Neural cell (in vitro differentiated cells): ENCODE measurements around the gene P2RY11. TPM values are rescaled to one million over a fixed set of nuclear protein-coding genes. Genes with fewer than 3 reads are reported as not detected.

Source experiments
- H2AFZ ChIP-seq: fragments of 200-600, 300-800 bp; sonication (generic), shearing (Covaris generic); 2 replicates; pipeline ENCODE4 v1.6.0; 2014; ENCODE audit warnings: low read depth, mild to moderate bottlenecking, antibody characterized with exemption, low read length, moderate library complexity
- H3F3A ChIP-seq: fragments of 200-600 bp; shearing (Covaris generic); 2 replicates; pipeline ENCODE4 v1.6.1; 2016; ENCODE audit warnings: mild to moderate bottlenecking, moderate library complexity, mixed read lengths, antibody characterized with exemption, low read length; ENCODE audit not compliant: insufficient read depth, poor library complexity, severe bottlenecking
- H3K27ac ChIP-seq: fragments of 200-600, 300-800 bp; sonication (generic), shearing (Covaris generic); 2 replicates; pipeline ENCODE4 v1.5.1; 2014; ENCODE audit warnings: mild to moderate bottlenecking, low read length, moderate library complexity
- H3K27me3 ChIP-seq: fragments of 300-800, 200-600 bp; sonication (generic), shearing (Covaris generic); 2 replicates; pipeline ENCODE4 v1.6.0; 2014; ENCODE audit warnings: mild to moderate bottlenecking, low read depth, low read length, moderate library complexity; ENCODE audit not compliant: insufficient read depth
- H3K36me3 ChIP-seq: fragments of 300-800, 200-600 bp; sonication (generic), shearing (Covaris generic); 2 replicates; pipeline ENCODE4 v1.5.1; 2014; ENCODE audit warnings: mild to moderate bottlenecking, antibody characterized with exemption, low read length, moderate library complexity; ENCODE audit not compliant: insufficient read depth
- H3K4me2 ChIP-seq: fragments of 300-800, 200-600 bp; sonication (generic), shearing (Covaris generic); 2 replicates; pipeline ENCODE4 v1.6.0; 2014; ENCODE audit warnings: mild to moderate bottlenecking, low read length
- H3K4me3 ChIP-seq: fragments of 300-800, 200-600 bp; sonication (generic), shearing (Covaris generic); 2 replicates; pipeline ENCODE4 v1.5.1; 2014; ENCODE audit warnings: mild to moderate bottlenecking, low read length, moderate library complexity
- H3K79me2 ChIP-seq: fragments of 200-600 bp; shearing (Covaris generic); replicated peaks from 2 replicates; pipeline ENCODE4 v1.6.0; 2014; ENCODE audit warnings: mild to moderate bottlenecking, low read length, moderate library complexity; ENCODE audit not compliant: insufficient read depth
- H3K9ac ChIP-seq: fragments of 300-800, 200-600 bp; sonication (generic), shearing (Covaris generic); 2 replicates; pipeline ENCODE4 v1.6.1; 2016; ENCODE audit warnings: mild to moderate bottlenecking, low read length, mixed read lengths
- H3K9me2 ChIP-seq: fragments of 200-600 bp; shearing (Covaris generic); 2 replicates; pipeline ENCODE4 v1.6.1; 2016; ENCODE audit warnings: mild to moderate bottlenecking, low read length, mixed read lengths; ENCODE audit not compliant: insufficient read depth
- H3K9me3 ChIP-seq: fragments of 200-600, 300-800 bp; sonication (generic), shearing (Covaris generic); 2 replicates; pipeline ENCODE4 v1.6.1; 2016; ENCODE audit warnings: mild to moderate bottlenecking, mixed run types, low read length, moderate library complexity, mixed read lengths
- H4K20me1 ChIP-seq: fragments of 200-600 bp; shearing (Covaris generic); 2 replicates; pipeline ENCODE4 v1.6.1; 2016; ENCODE audit warnings: mild to moderate bottlenecking, mixed run types; ENCODE audit not compliant: insufficient read depth
- CTCF ChIP-seq: fragments of 450-650 bp; IDR thresholded peaks from 2 replicates; pipeline ENCODE4 v1.5.1; 2014; ENCODE audit warnings: antibody characterized with exemption, mild to moderate bottlenecking, moderate library complexity; ENCODE audit not compliant: poor library complexity, severe bottlenecking
- EP300 ChIP-seq: fragments of 450-650 bp; conservative IDR thresholded peaks from 2 replicates; pipeline ENCODE4 v1.6.1; 2014; ENCODE audit warnings: antibody characterized with exemption, mild to moderate bottlenecking, moderate library complexity; ENCODE audit not compliant: poor library complexity, severe bottlenecking
- EZH2 ChIP-seq: fragments of 200-600, 300-800 bp; shearing (Covaris generic), sonication (generic); IDR thresholded peaks from 2 replicates; pipeline ENCODE4 v1.6.1; 2014; ENCODE audit warnings: antibody characterized with exemption, low read length, borderline replicate concordance, mild to moderate bottlenecking; ENCODE audit not compliant: insufficient read depth, poor library complexity, severe bottlenecking
- MXI1 ChIP-seq: fragments of 450-650 bp; conservative IDR thresholded peaks from 2 replicates; pipeline ENCODE4 v1.6.1; 2014; ENCODE audit warnings: antibody characterized with exemption, mild to moderate bottlenecking; ENCODE audit not compliant: poor library complexity, severe bottlenecking
- POLR2AphosphoS5 ChIP-seq: IDR thresholded peaks from 2 replicates; pipeline ENCODE4 v1.6.1; 2012
- RAD21 ChIP-seq: fragments of 450-650 bp; conservative IDR thresholded peaks from 2 replicates; pipeline ENCODE4 v1.6.1; 2014; ENCODE audit warnings: antibody characterized with exemption, mild to moderate bottlenecking, moderate library complexity
- REST ChIP-seq: IDR thresholded peaks from 2 replicates; pipeline ENCODE4 v1.6.1; 2012; ENCODE audit warnings: borderline replicate concordance
- SMC3 ChIP-seq: fragments of 450-650 bp; conservative IDR thresholded peaks from 2 replicates; pipeline ENCODE4 v1.6.1; 2014; ENCODE audit warnings: antibody characterized with exemption, mild to moderate bottlenecking, moderate library complexity; ENCODE audit not compliant: poor library complexity
- TAF1 ChIP-seq: IDR thresholded peaks from 2 replicates; pipeline ENCODE4 v1.6.1; 2012; ENCODE audit warnings: low read depth
- polyA plus RNA-seq: library from polyadenylated mRNA; depleted of rRNA; stranded (reverse); fragments of >200 nt; gene quantifications from 2 replicates; pipeline ENCODE4 v1.2.3, GENCODE V29; 2014

The P2RY11 gene
- polyA plus RNA-seq, 1 donor from 2014 or later, result 5.4 TPM

GRCh38 chr19:10145031-10145430, 33.5 kb downstream of the P2RY11 start:
- Histone ChIP-seq H2AFZ (no peak overlapping the region), H3K4me2 (no peak overlapping the region), H3F3A (no peaks in the 10 kb centered on the region), H3K9ac (no peak overlapping the region), H3K27ac (no peak overlapping the region), H4K20me1 (no peaks in the 10 kb centered on the region), H3K9me2 (no peaks in the 10 kb centered on the region), H3K79me2 (no peaks in the 10 kb centered on the region), H3K36me3 (peaks cover 4% of the 10 kb centered on the region), H3K4me3 (no peak overlapping the region), H3K27me3 (no peaks in the 10 kb centered on the region), H3K9me3 (no peaks in the 10 kb centered on the region)
- TF ChIP-seq CTCF, result no peak
- no peak for TF ChIP-seq POLR2AphosphoS5
- TF ChIP-seq TAF1, result no peak
- TF ChIP-seq RAD21, result no peak

- no peaks in the 10 kb centered on the region for H3K79me2 ChIP-seq
- no peaks in the 10 kb centered on the region for H4K20me1 ChIP-seq
- H3K9me3 ChIP-seq, result no peaks in the 10 kb centered on the region
- no peaks in the 10 kb centered on the region for H3F3A ChIP-seq
- TF ChIP-seq TAF1 (no peak), RAD21 (no peak), EZH2 (no peak), MXI1 (no peak), REST (no peak), CTCF (no peak), EP300 (no peak), POLR2AphosphoS5 (no peak), SMC3 (no peak)
- no peak overlapping the region for H3K4me2 ChIP-seq
- H2AFZ ChIP-seq, result no peak overlapping the region
- no peaks in the 10 kb centered on the region for H3K27me3 ChIP-seq
- no peak overlapping the region for H3K27ac ChIP-seq
- no peaks in the 10 kb centered on the region for H3K36me3 ChIP-seq
- no peak overlapping the region for H3K9ac ChIP-seq
- no peaks in the 10 kb centered on the region for H3K9me2 ChIP-seq
- H3K4me3 ChIP-seq, result no peak overlapping the region
These were observed 34.6 kb downstream of the P2RY11 start for GRCh38 chr19:10146142-10146541.
